WERI-Rb-1 (cell line): ENCODE measurements around the gene MYRIP.

ENCODE experiments used
- DNase-seq: peaks from one replicate; pipeline ENCODE4 v3.0.0-alpha.2; 2020
- H3K27ac ChIP-seq: fragments of 250-450 bp; sonication (Bioruptor Pico); 2 replicates; pipeline ENCODE4 v1.5.1; 2020; ENCODE audit warnings: mild to moderate bottlenecking, moderate library complexity
- H3K27me3 ChIP-seq: fragments of 250-450 bp; sonication (Bioruptor Pico); 2 replicates; pipeline ENCODE4 v1.5.1; 2021; ENCODE audit warnings: mild to moderate bottlenecking, low read depth, moderate library complexity; ENCODE audit not compliant: insufficient read depth, severe bottlenecking
- H3K36me3 ChIP-seq: fragments of 250-450 bp; sonication (Bioruptor Pico); 2 replicates; pipeline ENCODE4 v1.5.1; 2020; ENCODE audit warnings: mild to moderate bottlenecking, moderate library complexity
- H3K4me3 ChIP-seq: 2 replicates; pipeline ENCODE4 v1.5.1; 2011; ENCODE audit warnings: low read depth, mild to moderate bottlenecking, control low read depth, low read length
- H3K9me3 ChIP-seq: fragments of 250-450 bp; sonication (Bioruptor Pico); 2 replicates; pipeline ENCODE4 v1.5.1; 2021; ENCODE audit warnings: mild to moderate bottlenecking, moderate library complexity; ENCODE audit not compliant: severe bottlenecking
- CTCF ChIP-seq: IDR thresholded peaks from 2 replicates; pipeline ENCODE4 v1.5.1; 2011; ENCODE audit warnings: low read depth, mild to moderate bottlenecking, control low read depth, inconsistent platforms, low read length

MYRIP gene

GRCh38 chr3:40148827-40149226 lies 339.4 kb downstream of the MYRIP start:
- Histone ChIP-seq H3K27me3 (no peaks in the 10 kb centered on the region), H3K4me3 (no peak overlapping the region), H3K27ac (no peak overlapping the region), H3K36me3 (no peaks in the 10 kb centered on the region), H3K9me3 (no peaks in the 10 kb centered on the region)
- DNase-seq, result no peak
- TF ChIP-seq CTCF, result no peak

GRCh38 chr3:40152482-40153133 lies 343.2 kb downstream of the MYRIP start:
- no peak for TF ChIP-seq CTCF
- H3K9me3 ChIP-seq, result no peaks in the 10 kb centered on the region
- H3K27me3 ChIP-seq, result no peaks in the 10 kb centered on the region
- no peaks in the 10 kb centered on the region for H3K36me3 ChIP-seq
- H3K4me3 ChIP-seq, result no peak overlapping the region
- no peak overlapping the region for H3K27ac ChIP-seq
- DNase-seq, result no peak

DNA sequence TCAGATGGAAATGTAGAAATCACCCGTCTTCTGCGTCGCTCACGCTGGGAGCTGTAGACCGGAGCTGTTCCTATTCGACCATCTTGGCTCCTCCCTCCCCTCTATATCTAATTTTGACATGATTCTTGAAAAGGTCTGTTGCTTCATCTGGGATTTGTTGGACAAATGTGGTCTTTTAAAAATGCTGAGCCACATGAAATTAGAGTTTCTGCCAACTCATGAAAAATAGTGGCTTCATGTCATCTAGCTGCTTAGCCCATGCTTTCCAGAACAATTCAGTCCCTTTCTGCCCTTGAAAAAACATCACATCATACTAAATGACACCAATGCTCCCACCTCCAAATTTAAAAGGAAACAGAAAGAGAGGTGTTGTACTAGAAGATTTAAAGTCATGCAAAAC lies 351.5 kb downstream of the MYRIP start:
- Histone ChIP-seq H3K36me3 (no peaks in the 10 kb centered on the region), H3K27ac (no peak overlapping the region), H3K27me3 (no peaks in the 10 kb centered on the region), H3K9me3 (no peaks in the 10 kb centered on the region), H3K4me3 (no peak overlapping the region)
- DNase-seq, result no peak
- no peak for TF ChIP-seq CTCF

DNA sequence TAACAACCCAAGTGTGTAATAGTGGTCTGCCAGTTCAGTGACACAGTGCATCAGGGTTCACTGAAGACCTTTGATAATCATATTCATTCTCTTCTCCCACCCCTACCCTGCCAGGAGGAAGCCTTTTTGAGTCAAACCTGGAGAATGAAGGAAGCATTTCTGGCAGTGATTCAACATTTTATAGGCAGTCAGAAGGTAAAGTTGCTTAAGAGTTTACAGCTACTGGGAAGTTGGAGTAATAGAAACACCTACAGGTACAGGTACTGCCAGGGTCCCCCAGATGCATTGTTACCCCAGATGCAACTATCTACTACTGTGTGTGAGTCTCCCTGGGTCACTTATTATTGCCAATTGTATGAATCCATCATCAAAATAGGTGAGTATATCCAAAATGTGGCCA lies 353.2 kb downstream of the MYRIP start:
- H3K9me3 ChIP-seq, result no peaks in the 10 kb centered on the region
- no peak for DNase-seq

DNA sequence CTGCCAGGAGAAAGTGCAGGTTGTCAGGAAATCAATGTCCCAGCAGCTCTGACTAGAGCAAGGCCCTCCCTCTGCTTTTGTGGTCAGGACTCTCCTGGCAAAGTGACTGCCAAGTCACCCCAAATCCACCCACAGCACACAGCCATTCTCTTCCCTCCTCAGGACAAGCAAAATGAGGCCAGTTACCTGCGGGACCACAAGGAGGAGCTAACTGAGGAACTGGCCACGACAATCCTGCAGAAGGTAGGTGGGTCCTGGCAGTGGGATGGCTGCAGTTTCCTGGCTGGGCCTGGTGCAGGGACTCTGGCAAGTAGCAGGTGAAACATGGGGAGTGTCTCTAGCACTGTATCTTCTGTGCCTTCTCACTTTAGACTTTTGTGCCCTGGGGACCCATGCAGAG lies 357.6 kb downstream of the MYRIP start:
- Histone ChIP-seq H3K27me3 (no peaks in the 10 kb centered on the region), H3K4me3 (no peak overlapping the region), H3K9me3 (no peaks in the 10 kb centered on the region), H3K36me3 (no peaks in the 10 kb centered on the region), H3K27ac (no peak overlapping the region)
- DNase-seq, result no peak
- 0 out of 2 replicates have a peak, but pooled peaks have one; percentile 22 for TF ChIP-seq CTCF

More for the DNA sequence above, 353.2 kb downstream of the MYRIP start:
- no peak for TF ChIP-seq CTCF
- H3K27me3 ChIP-seq, result no peaks in the 10 kb centered on the region
- no peak overlapping the region for H3K27ac ChIP-seq
- H3K4me3 ChIP-seq, result no peak overlapping the region
- H3K36me3 ChIP-seq, result no peaks in the 10 kb centered on the region

- Histone ChIP-seq H3K27me3 (no peaks in the 10 kb centered on the region), H3K4me3 (no peak overlapping the region), H3K27ac (no peak overlapping the region), H3K9me3 (no peaks in the 10 kb centered on the region), H3K36me3 (no peaks in the 10 kb centered on the region)
- no peak for DNase-seq
- TF ChIP-seq CTCF, result no peak
Observed at GRCh38 chr3:40167958-40168357, 358.5 kb downstream of the MYRIP start.
